Amygdala (tissue), 56 donors: ENCODE data around the gene KLF13.

Experiments
- DNase-seq, 56 donors: peaks; one replicate each; lab custom pipeline; 2025; lab: John Stamatoyannopoulos, UW

Gene KLF13

GRCh38 chr15:31358957-31359701 is 32.5 kb downstream of the KLF13 start:
- no peak for DNase-seq

GRCh38 chr15:31359702-31360111 is 33.1 kb downstream of the KLF13 start:
- DNase-seq, result no peak

GRCh38 chr15:31360158-31360561 is 33.5 kb downstream of the KLF13 start:
- DNase-seq, result no peak

- DNase-seq, result peak in 1 of 56 donors; percentile 26
Observed at GRCh38 chr15:31360843-31361763, 34.5 kb downstream of the KLF13 start.

GRCh38 chr15:31361764-31362515 is 35.3 kb downstream of the KLF13 start:
- no peak for DNase-seq

GRCh38 chr15:31362886-31363285 is 36.3 kb downstream of the KLF13 start:
- no peak for DNase-seq

- peak in 1 of 56 donors; percentile 21 for DNase-seq
Observed at GRCh38 chr15:31364301-31365031, 37.8 kb downstream of the KLF13 start.

- DNase-seq, result no peak
Observed at GRCh38 chr15:31365032-31365654, 38.5 kb downstream of the KLF13 start.

GRCh38 chr15:31365655-31366127 is 39.1 kb downstream of the KLF13 start:
- peak in 55 of 56 donors; percentile 14 to 95 (median 82) for DNase-seq

GRCh38 chr15:31366169-31366734 is 39.6 kb downstream of the KLF13 start:
- peak in 13 of 56 donors; percentile 29 to 66 (median 51) for DNase-seq

GRCh38 chr15:31367021-31367729 is 40.5 kb downstream of the KLF13 start:
- no peak for DNase-seq

- DNase-seq, result no peak
Observed at GRCh38 chr15:31367730-31368344, 41.2 kb downstream of the KLF13 start.

GRCh38 chr15:31369727-31370126 is 43.1 kb downstream of the KLF13 start:
- DNase-seq, result no peak

GRCh38 chr15:31371520-31372240 is 45.0 kb downstream of the KLF13 start:
- DNase-seq, result no peak

- DNase-seq, result peak in 23 of 56 donors; percentile 20 to 76 (median 45)
Observed at GRCh38 chr15:31372635-31373091, 46.0 kb downstream of the KLF13 start.

- DNase-seq, result no peak
Observed at GRCh38 chr15:31373096-31373865, 46.6 kb downstream of the KLF13 start.
